Large intestine (tissue), 3 donors: ENCODE results near the gene MISP. TPM values are rescaled to one million over a fixed set of nuclear protein-coding genes. Genes with fewer than 3 reads are reported as not detected.

Source experiments
- DNase-seq, 2 donors: peaks; one replicate each; pipeline versions ENCODE4 v3.0.0 to v3.0.0-alpha.2; 2013
- H3K27ac ChIP-seq: one replicate; pipeline ENCODE4 v1.5.1; 2013; ENCODE audit warnings: low read length
- H3K27me3 ChIP-seq: 2 replicates; pipeline ENCODE4 v1.6.1; 2013; ENCODE audit warnings: low read length; ENCODE audit not compliant: control insufficient read depth, insufficient read depth
- H3K36me3 ChIP-seq: 2 replicates; pipeline ENCODE4 v1.6.1; 2013; ENCODE audit warnings: low read length; ENCODE audit not compliant: control insufficient read depth, insufficient read depth
- H3K4me1 ChIP-seq: one replicate; pipeline ENCODE4 v1.6.1; 2013; ENCODE audit warnings: low read length; ENCODE audit not compliant: control insufficient read depth, insufficient read depth
- H3K4me3 ChIP-seq: one replicate; pipeline ENCODE4 v1.5.1; 2013; ENCODE audit warnings: low read length
- H3K9me3 ChIP-seq: one replicate; pipeline ENCODE4 v1.6.1; 2013; ENCODE audit warnings: mild to moderate bottlenecking, low read depth, low read length, moderate library complexity; ENCODE audit not compliant: control insufficient read depth
- WGBS: methylation state at CpG from one replicate; pipeline ENCODE4 v1.1.5; 2013; ENCODE audit warnings: low lambda C conversion rate; ENCODE audit not compliant: insufficient coverage; 5-methylcytosine and 5-hydroxymethylcytosine counted together
- polyA plus RNA-seq: library from polyadenylated mRNA; unstranded; fragments of 120-200 nt; gene quantifications from one replicate; pipeline ENCODE4 v1.2.1, GENCODE V29; 2013

MISP gene
- polyA plus RNA-seq, 1 donor, result 200 TPM

DNA sequence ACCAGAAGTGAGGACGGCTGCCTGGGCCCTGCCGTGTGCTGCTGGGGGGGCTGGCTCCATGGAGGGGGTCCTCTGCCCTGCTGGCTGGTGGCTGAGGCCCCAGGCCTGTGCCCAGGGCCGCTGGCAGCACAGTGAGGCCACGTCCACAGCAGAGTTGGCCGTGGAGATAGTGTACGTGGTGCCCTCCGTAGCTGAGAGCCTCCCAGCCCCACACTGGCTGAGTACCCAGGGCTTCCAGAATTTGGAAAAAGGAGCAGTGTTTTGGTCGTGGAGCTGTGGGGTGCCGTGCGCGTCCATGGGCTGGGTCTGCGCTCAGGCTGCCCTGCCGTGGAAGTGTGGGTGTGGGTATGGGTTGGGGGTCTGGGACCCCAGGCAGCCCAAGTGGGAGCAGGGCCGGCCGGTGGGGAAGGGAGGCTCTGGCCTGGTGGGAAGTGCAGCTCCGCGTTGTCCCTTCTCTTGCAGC is 52.2 kb downstream of the MISP start:
- no CpG with 5 or more reads among the region's 17 CpGs for WGBS
- Histone ChIP-seq H3K4me1 (peaks cover 40% of the 10 kb centered on the region), H3K36me3 (peaks cover 91% of the 10 kb centered on the region), H3K9me3 (peaks cover 15% of the 10 kb centered on the region), H3K27me3 (no peaks in the 10 kb centered on the region), H3K4me3 (no peak overlapping the region), H3K27ac (no peak overlapping the region)
- peak in 1 of 2 donors; percentile 3 for DNase-seq

DNA sequence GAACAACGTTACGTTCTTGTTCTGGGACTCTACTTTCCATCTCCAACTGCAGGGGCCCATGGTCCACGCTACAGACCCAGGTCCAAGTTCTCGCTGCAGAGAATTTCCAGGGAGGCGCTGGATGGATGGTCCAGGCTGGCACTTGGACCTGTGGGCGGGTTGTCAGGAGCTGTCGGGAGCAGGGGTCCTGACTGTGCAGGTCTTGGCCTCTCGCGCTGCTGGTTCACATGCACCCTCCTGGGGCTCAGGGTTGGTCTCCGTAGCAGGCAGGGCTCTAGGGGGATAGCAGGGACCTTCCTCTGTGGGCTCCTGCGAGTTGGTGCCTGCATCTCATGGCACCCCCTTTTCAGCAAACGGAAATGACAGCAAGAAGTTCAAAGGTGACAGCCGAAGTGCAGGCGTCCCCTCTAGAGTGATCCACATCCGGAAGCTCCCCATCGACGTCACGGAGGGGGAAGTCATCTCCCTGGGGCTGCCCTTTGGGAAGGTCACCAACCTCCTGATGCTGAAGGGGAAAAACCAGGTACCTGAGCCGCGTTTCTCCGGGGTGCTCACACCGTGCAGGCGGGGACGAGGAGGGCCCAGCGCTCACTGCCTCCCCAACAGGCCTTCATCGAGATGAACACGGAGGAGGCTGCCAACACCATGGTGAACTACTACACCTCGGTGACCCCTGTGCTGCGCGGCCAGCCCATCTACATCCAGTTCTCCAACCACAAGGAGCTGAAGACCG is 52.9 kb downstream of the MISP start:
- WGBS, result no CpG with 5 or more reads among the region's 31 CpGs
- H3K27ac ChIP-seq, result no peak overlapping the region
- peaks cover 95% of the 10 kb centered on the region for H3K36me3 ChIP-seq
- H3K4me3 ChIP-seq, result no peak overlapping the region
- no peaks in the 10 kb centered on the region for H3K27me3 ChIP-seq
- DNase-seq, result peak in 1 of 2 donors; percentile 9
- H3K9me3 ChIP-seq, result peaks cover 15% of the 10 kb centered on the region
- peaks cover 40% of the 10 kb centered on the region for H3K4me1 ChIP-seq

DNA sequence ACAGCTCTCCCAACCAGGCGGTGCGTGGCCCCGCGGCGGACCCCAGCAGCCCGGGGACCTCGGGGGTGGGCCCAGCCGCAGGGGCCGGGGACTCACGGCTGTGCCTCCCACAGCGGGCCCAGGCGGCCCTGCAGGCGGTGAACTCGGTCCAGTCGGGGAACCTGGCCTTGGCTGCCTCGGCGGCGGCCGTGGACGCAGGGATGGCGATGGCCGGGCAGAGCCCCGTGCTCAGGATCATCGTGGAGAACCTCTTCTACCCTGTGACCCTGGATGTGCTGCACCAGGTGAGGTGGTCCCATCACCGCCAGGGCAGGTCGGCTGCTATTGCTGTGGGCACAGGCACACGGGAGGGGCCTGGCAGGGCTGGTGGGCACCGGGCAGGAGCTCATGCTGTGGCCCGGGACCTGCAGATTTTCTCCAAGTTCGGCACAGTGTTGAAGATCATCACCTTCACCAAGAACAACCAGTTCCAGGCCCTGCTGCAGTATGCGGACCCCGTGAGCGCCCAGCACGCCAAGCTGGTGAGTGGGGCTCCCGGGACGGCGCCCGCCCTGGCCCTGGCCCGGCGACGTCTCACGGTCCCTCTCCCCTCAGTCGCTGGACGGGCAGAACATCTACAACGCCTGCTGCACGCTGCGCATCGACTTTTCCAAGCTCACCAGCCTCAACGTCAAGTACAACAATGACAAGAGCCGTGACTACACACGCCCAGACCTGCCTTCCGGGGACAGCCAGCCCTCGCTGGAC is 53.7 kb downstream of the MISP start:
- Histone ChIP-seq H3K27me3 (no peaks in the 10 kb centered on the region), H3K36me3 (peaks cover 95% of the 10 kb centered on the region), H3K4me1 (peaks cover 36% of the 10 kb centered on the region), H3K27ac (no peak overlapping the region), H3K4me3 (no peak overlapping the region), H3K9me3 (peaks cover 15% of the 10 kb centered on the region)
- DNase-seq, result peak in 1 of 2 donors; percentile 2
- no CpG with 5 or more reads among the region's 53 CpGs for WGBS

DNA sequence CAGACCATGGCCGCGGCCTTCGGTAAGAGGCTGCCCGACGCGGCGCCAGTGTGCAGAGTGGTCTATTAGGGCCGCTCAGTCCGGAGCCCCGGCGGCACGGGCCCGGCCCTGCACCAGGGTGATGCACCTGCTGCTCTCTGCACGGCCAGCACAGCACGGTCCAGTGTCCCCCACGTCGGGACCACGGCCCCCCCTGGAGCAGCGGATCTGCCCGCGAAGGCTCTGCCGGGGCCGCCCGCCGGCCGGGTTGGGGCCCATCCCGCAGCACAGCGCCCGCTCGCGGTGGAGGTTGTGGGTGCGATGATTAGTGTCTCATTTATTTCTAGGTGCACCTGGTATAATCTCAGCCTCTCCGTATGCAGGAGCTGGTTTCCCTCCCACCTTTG is 54.2 kb downstream of the MISP start:
- peaks cover 15% of the 10 kb centered on the region for H3K9me3 ChIP-seq
- peaks cover 31% of the 10 kb centered on the region for H3K4me1 ChIP-seq
- DNase-seq, result peak in 1 of 2 donors; percentile 1
- H3K4me3 ChIP-seq, result no peak overlapping the region
- WGBS, result no CpG with 5 or more reads among the region's 33 CpGs
- no peak overlapping the region for H3K27ac ChIP-seq
- H3K36me3 ChIP-seq, result peaks cover 97% of the 10 kb centered on the region
- no peaks in the 10 kb centered on the region for H3K27me3 ChIP-seq

DNA sequence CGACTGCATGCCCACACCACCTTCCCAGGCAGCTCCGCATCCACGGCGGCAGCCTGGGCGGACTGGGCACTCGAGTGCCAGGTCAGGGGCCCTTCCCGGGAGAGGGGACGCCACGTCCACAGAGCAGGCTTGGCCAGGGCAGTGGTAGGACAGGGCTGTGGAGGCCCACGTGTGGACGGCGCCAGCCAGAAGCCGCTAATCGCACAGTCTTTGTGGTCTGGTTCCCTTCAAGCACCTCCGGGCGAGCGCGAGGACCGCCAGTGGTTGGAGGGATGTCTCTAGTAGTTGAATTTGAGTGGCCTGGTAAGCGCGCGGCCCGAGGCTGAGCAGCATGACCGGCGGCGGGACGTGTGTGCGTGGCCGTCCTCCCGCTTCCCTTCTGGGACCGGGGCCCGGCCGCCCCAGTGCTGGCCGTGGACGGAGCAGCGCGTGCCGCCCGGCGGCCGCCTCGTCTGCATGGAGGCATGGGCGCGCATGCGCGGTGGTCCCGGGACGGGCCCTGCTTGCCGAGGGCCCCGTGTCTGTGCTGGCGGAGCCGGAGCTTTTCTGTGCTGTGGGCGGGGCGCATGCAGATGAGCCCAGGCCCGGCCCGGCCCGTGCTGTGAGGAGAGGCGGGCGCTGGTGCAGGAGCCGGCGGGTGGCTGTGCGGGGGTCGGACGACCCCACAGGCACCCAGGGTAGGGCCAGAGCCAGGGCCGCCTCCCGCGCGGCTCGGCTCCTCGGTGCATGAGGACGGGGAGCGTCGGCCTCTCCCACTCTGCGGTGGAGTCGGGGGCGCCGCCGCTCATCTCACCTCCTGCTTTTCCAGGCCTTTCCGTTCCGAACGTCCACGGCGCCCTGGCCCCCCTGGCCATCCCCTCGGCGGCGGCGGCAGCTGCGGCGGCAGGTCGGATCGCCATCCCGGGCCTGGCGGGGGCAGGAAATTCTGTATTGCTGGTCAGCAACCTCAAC is 55.0 kb downstream of the MISP start:
- Histone ChIP-seq H3K27ac (no peak overlapping the region), H3K27me3 (no peaks in the 10 kb centered on the region), H3K36me3 (peaks cover 97% of the 10 kb centered on the region), H3K9me3 (peaks cover 16% of the 10 kb centered on the region), H3K4me1 (peaks cover 25% of the 10 kb centered on the region), H3K4me3 (no peak overlapping the region)
- peak in 1 of 2 donors; percentile 1 for DNase-seq
- no CpG with 5 or more reads among the region's 93 CpGs for whole genome bisulfite sequencing

DNA sequence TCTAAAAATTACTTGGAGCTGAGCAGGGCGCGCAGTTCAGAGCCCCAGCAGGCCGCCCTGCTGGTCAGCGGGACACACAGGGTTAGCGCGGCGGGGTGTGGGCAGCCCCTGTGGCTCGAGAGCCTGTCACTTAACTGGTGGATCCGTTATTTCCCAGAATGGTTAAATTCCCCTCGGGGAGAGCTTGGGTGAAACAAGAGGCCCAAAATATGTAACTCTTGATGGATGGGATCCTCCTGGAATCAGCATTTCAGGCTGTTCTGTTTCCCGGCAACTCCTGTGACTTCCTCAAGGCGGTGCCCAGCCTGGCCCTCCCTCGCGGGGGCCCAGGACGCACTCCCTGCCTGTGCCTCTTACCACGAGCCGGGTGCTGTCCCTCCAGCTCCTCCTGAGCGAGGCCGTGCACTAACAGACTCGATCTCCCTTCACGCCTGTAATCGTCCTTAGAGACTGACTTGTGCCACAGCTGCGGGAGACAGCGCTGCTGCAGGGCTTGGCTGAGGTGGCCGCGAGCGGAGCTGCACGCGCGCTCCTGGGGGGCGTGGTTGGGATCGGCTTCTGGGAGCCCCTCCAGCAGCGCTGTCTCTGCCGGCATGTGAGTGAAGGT is 56.0 kb downstream of the MISP start:
- H3K27ac ChIP-seq, result no peak overlapping the region
- H3K27me3 ChIP-seq, result no peaks in the 10 kb centered on the region
- peaks cover 20% of the 10 kb centered on the region for H3K9me3 ChIP-seq
- peaks cover 96% of the 10 kb centered on the region for H3K36me3 ChIP-seq
- DNase-seq, result peak in 1 of 2 donors; percentile 3
- no peak overlapping the region for H3K4me3 ChIP-seq
- H3K4me1 ChIP-seq, result peaks cover 14% of the 10 kb centered on the region
- no CpG with 5 or more reads among the region's 34 CpGs for WGBS

DNA sequence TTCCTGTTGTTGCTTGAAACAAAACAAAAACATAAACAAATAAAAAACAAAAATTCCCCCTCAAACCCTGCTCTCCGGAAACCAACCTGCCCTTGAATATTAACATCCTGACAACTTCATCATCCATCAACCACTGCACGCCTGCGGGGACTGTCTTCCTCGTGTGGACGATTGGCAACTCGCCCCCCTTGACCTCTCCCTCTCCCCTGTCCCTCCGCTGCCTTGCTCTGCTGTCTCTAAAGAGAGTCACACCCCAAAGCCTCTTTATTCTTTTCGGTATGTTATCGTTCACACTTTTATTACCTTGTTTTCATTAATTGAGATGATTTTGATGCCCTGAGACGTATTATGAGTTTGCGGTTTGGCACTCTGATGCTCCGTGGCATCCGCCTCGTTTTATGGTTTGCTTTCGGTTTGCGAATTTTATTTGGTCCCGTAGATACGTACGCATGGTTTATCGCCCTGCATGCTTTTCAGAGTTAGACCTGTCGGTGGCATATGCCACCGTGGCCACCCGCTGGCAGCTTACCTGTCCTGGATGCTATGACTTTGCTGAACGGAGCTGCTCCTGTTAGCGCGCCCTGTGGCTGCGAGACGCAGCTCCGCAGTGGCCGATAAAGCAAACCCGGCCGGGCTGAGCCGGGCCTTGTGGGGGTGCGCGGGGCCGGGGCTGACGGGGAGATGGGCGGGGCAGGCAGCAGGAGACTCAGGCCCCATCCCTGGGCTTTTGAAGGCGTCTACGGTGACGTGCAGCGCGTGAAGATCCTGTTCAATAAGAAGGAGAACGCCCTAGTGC is 56.9 kb downstream of the MISP start:
- Histone ChIP-seq H3K4me3 (no peak overlapping the region), H3K36me3 (peaks cover 89% of the 10 kb centered on the region), H3K9me3 (peaks cover 20% of the 10 kb centered on the region), H3K27ac (no peak overlapping the region), H3K4me1 (peaks cover 5% of the 10 kb centered on the region), H3K27me3 (no peaks in the 10 kb centered on the region)
- DNase-seq, result peak in 1 of 2 donors; percentile 2
- WGBS, result 91% methylated on average over 10 of the region's 44 CpGs

DNA sequence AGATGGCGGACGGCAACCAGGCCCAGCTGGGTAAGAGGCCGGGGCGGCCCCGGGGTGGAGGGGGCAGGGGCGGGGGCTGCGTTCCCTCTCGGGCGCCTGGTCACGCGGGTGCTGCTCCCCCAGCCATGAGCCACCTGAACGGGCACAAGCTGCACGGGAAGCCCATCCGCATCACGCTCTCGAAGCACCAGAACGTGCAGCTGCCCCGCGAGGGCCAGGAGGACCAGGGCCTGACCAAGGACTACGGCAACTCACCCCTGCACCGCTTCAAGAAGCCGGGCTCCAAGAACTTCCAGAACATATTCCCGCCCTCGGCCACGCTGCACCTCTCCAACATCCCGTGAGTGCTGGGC is 57.5 kb downstream of the MISP start:
- Histone ChIP-seq H3K36me3 (peaks cover 84% of the 10 kb centered on the region), H3K27me3 (no peaks in the 10 kb centered on the region), H3K27ac (no peak overlapping the region), H3K4me3 (no peak overlapping the region), H3K9me3 (peaks cover 19% of the 10 kb centered on the region), H3K4me1 (no peaks in the 10 kb centered on the region)
- no CpG with 5 or more reads among the region's 26 CpGs for WGBS
- peak in 1 of 2 donors; percentile 2 for DNase-seq

DNA sequence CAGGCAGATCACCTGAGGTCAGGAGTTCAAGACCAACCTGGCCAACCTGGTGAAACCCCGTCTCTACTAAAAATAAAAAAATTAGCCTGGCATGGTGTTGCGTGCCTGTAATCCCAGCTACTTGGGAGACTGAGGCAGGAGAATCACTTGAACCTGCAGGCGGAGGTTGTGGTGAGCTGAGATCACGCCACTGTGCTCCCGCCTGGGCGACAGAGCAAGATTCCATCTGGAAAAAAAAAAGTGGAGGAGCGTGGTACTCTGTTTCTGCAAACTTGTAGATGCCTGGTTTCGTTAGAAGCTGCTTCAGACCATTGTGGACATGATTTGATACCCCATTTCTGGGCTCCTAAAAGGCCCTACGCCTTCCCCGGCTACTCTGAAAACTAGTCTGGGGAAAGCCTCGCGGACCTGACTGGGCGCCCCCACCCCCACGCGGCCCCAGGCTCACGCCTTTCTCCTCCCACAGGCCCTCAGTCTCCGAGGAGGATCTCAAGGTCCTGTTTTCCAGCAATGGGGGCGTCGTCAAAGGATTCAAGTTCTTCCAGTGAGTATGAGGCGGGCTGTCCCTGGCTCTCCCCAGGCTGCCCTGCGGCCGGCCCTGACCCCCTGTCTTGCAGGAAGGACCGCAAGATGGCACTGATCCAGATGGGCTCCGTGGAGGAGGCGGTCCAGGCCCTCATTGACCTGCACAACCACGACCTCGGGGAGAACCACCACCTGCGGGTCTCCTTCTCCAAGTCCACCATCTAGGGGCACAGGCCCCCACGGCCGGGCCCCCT is 59.4 kb downstream of the MISP start:
- H3K36me3 ChIP-seq, result peaks cover 69% of the 10 kb centered on the region
- peaks cover 30% of the 10 kb centered on the region for H3K9me3 ChIP-seq
- WGBS, result no CpG with 5 or more reads among the region's 30 CpGs
- no peaks in the 10 kb centered on the region for H3K27me3 ChIP-seq
- no peaks in the 10 kb centered on the region for H3K4me1 ChIP-seq
- H3K4me3 ChIP-seq, result no peak overlapping the region
- peak in 1 of 2 donors; percentile 3 for DNase-seq
- no peak overlapping the region for H3K27ac ChIP-seq
